ENCODE data around the gene NFIB. TPM values are rescaled to one million over a fixed set of nuclear protein-coding genes. Genes with fewer than 3 reads are reported as not detected.
A peak's percentile ranks its signal among the peaks of the same experiment; 100 is the strongest.

Gene NFIB
- polyA plus RNA-seq, 1 donor (not counting 4 experiments of a cell fraction or from before 2014, with no cell fraction given), result 8.9 TPM

DNA sequence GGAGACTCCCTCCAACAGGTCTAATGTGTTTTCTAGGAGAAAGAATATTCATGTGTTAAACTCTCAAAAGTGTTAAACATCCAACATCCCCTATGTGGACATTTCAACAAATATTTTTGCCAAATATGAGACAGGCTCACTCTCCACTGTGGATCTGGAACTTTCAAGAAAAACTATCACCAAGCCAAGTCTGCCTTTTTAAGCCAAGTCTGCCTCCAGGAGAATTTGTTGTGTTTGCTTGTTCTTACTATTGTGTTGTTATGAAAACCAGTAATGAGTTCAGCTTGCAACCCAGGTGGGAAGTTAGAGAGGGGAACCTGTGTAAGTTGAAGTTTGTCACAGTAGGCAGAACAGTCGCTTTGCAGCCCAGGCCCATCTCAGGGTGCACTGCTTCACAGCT, 228.1 kb downstream of the NFIB start:
- Histone ChIP-seq H4K20me1 (ENCODE audit: control insufficient read depth, extremely low read depth, insufficient read depth, low read length) (no peaks in the 10 kb centered on the region), H3K9ac (ENCODE audit: control insufficient read depth, extremely low read depth, insufficient read depth, low read length) (no peak overlapping the region), H3K79me2 (ENCODE audit: control insufficient read depth, insufficient read depth, low read length) (no peaks in the 10 kb centered on the region), H3K9me1 (ENCODE audit: control insufficient read depth, extremely low read depth, insufficient read depth, low read length) (no peaks in the 10 kb centered on the region), H3K27me3 (ENCODE audit: control insufficient read depth, extremely low read depth, insufficient read depth, low read length) (no peaks in the 10 kb centered on the region), H3K27ac (ENCODE audit: control insufficient read depth, insufficient read depth, low read length) (no peak overlapping the region), H3K9me3 (ENCODE audit: control insufficient read depth, low read depth, low read length) (no peaks in the 10 kb centered on the region), H2AFZ (ENCODE audit: control insufficient read depth, low read length) (no peak overlapping the region), H3K4me1 (ENCODE audit: control insufficient read depth, extremely low read depth, insufficient read depth, low read length) (peaks cover 15% of the 10 kb centered on the region), H3K36me3 (ENCODE audit: control insufficient read depth in 2 of 2, extremely low read depth in 1 of 2, insufficient read depth in 2 of 2, low read length in 2 of 2) (peaks cover 0 to 6% of the 10 kb centered on the region in 2 experiments), H3K4me3 (ENCODE audit: control insufficient read depth in 2 of 3, extremely low read depth in 1 of 3, insufficient read depth in 2 of 3, low read depth in 1 of 3, low read length in 3 of 3) (no peak overlapping the region), H3K4me2 (ENCODE audit: control insufficient read depth, extremely low read depth, insufficient read depth, low read depth, low read length) (no peak overlapping the region)
- FAIRE-seq (peak; percentile 9), DNase-seq (ENCODE audit: low read depth, low spot score) (no peak)
- TF ChIP-seq EZH2 (IDR thresholded peaks at IDR 0.05; ENCODE audit: low read length) (no peak), CTCF (optimal IDR thresholded peaks at IDR 0.05 in 1 of 3, IDR thresholded peaks at IDR 0.05 in 1 of 3, conservative IDR thresholded peaks at IDR 0.05 in 1 of 3; ENCODE audit: extremely low read depth in 1 of 3, insufficient read depth in 2 of 3, low read length in 3 of 3) (no peak)
- dilution Hi-C loops (cut with MboI; ENCODE audit: extremely low pct_ligation_motif_present, low sequenced_read_pairs), result no loop called here

DNA sequence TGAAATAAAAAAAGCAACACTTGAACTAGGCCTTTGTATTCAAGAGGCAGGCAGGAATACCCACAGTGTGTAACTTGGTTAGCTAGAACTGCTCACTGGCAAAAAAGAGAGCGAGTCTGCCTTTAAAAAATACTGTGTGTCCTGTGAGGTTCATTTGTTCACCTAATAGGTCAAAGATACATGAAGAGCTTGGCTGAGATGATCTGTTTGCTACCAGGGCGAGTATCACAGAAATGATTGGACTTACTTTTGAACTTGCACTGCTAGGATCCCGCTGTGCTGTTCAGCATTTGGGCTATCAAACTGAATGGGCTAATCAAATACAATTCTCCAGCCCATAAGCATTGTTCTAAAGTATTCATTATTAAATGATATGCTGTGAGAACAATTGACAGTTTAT, 229.1 kb downstream of the NFIB start:
- no peak overlapping the region for H3K27ac ChIP-seq (ENCODE audit: control insufficient read depth, insufficient read depth, low read length)
- DNase-seq (ENCODE audit: low read depth, low spot score), result no peak
- no peak overlapping the region for H3K4me3 ChIP-seq (ENCODE audit: control insufficient read depth in 2 of 3, extremely low read depth in 1 of 3, insufficient read depth in 2 of 3, low read depth in 1 of 3, low read length in 3 of 3)
- no peaks in the 10 kb centered on the region for H3K27me3 ChIP-seq (ENCODE audit: control insufficient read depth, extremely low read depth, insufficient read depth, low read length)
- no peaks in the 10 kb centered on the region for H3K9me1 ChIP-seq (ENCODE audit: control insufficient read depth, extremely low read depth, insufficient read depth, low read length)
- peaks cover 0 to 5% of the 10 kb centered on the region in 2 experiments for H3K36me3 ChIP-seq (ENCODE audit: control insufficient read depth in 2 of 2, extremely low read depth in 1 of 2, insufficient read depth in 2 of 2, low read length in 2 of 2)
- FAIRE-seq, result no peak
- H3K9me3 ChIP-seq (ENCODE audit: control insufficient read depth, low read depth, low read length), result no peaks in the 10 kb centered on the region
- no peak overlapping the region for H3K4me2 ChIP-seq (ENCODE audit: control insufficient read depth, extremely low read depth, insufficient read depth, low read depth, low read length)
- no peaks in the 10 kb centered on the region for H4K20me1 ChIP-seq (ENCODE audit: control insufficient read depth, extremely low read depth, insufficient read depth, low read length)
- no peak overlapping the region for H2AFZ ChIP-seq (ENCODE audit: control insufficient read depth, low read length)
- no peaks in the 10 kb centered on the region for H3K79me2 ChIP-seq (ENCODE audit: control insufficient read depth, insufficient read depth, low read length)
- H3K4me1 ChIP-seq (ENCODE audit: control insufficient read depth, extremely low read depth, insufficient read depth, low read length), result peaks cover 24% of the 10 kb centered on the region
- TF ChIP-seq CTCF (optimal IDR thresholded peaks at IDR 0.05 in 1 of 3, IDR thresholded peaks at IDR 0.05 in 1 of 3, conservative IDR thresholded peaks at IDR 0.05 in 1 of 3; ENCODE audit: extremely low read depth in 1 of 3, insufficient read depth in 2 of 3, low read length in 3 of 3) (no peak), EZH2 (IDR thresholded peaks at IDR 0.05; ENCODE audit: low read length) (no peak)
- dilution Hi-C loops (cut with MboI; ENCODE audit: extremely low pct_ligation_motif_present, low sequenced_read_pairs), result no loop called here
- H3K9ac ChIP-seq (ENCODE audit: control insufficient read depth, extremely low read depth, insufficient read depth, low read length), result no peak overlapping the region

Measured in keratinocyte (primary cell).